Sigmoid colon (tissue), 7 donors: ENCODE measurements around the gene ELP2. TPM values are rescaled to one million over a fixed set of nuclear protein-coding genes. Genes with fewer than 3 reads are reported as not detected.

ENCODE experiments used
- DNase-seq: peaks from one replicate; pipeline ENCODE4 v3.0.0-alpha.2; 2019
- H3K27ac ChIP-seq, 4 donors: fragments of 200-600 bp; sonication (generic); one replicate each; pipeline ENCODE4 v1.5.1; 2016 to 2019; ENCODE audit warnings: mild to moderate bottlenecking in 1 of 4
- H3K27me3 ChIP-seq, 3 donors: fragments of 200-600 bp; sonication (generic); one replicate each; pipeline ENCODE4 v1.5.1; 2019; ENCODE audit warnings: mild to moderate bottlenecking in 1 of 3
- H3K36me3 ChIP-seq, 4 donors: fragments of 200-600 bp; sonication (generic); one replicate each; pipeline ENCODE4 v1.5.1; 2016 to 2019
- H3K4me1 ChIP-seq, 4 donors: fragments of 200-600 bp; sonication (generic); one replicate each; pipeline ENCODE4 v1.5.1; 2017 to 2019
- H3K4me3 ChIP-seq, 4 donors: fragments of 200-600 bp; sonication (generic); one replicate each; pipeline ENCODE4 v1.5.1; 2017 to 2019; ENCODE audit warnings: mild to moderate bottlenecking in 2 of 4, moderate library complexity in 1 of 4
- H3K9me3 ChIP-seq, 4 donors: fragments of 200-600 bp in 3 of 4; sonication (generic) in 3 of 4; one replicate each; pipeline versions ENCODE4 v1.5.1 to v1.6.1; 2013 to 2019
- CTCF ChIP-seq, 4 experiments: fragments of 450-650 bp in 3 of 4; fragments of 200-600 bp in 1 of 4; IDR thresholded peaks; one replicate each; pipeline ENCODE4 v1.5.1; 2016 to 2019; ENCODE audit warnings: antibody characterized with exemption in 4 of 4, mild to moderate bottlenecking in 3 of 4, moderate library complexity in 2 of 4
- EP300 ChIP-seq, 4 donors: sonication (generic); formaldehyde crosslinking; IDR thresholded peaks; one replicate each; pipeline ENCODE4 v1.6.1; 2017; ENCODE audit warnings: antibody characterized with exemption in 4 of 4
- POLR2A ChIP-seq, 2 donors: fragments of 450-650 bp; IDR thresholded peaks; one replicate each; pipeline ENCODE4 v1.6.1; 2016; ENCODE audit warnings: antibody characterized with exemption in 2 of 2, mild to moderate bottlenecking in 2 of 2, moderate library complexity in 2 of 2
- POLR2AphosphoS5 ChIP-seq, 4 donors: sonication (generic); formaldehyde crosslinking; IDR thresholded peaks; one replicate each; pipeline ENCODE4 v1.6.1; 2017; ENCODE audit warnings: antibody characterized with exemption in 4 of 4
- WGBS, 2 donors: extraction: QIAGEN DNeasy Blood & Tissue Kit; methylation state at CpG; one replicate each; pipeline ENCODE4 v1.1.7; 2013; 5-methylcytosine and 5-hydroxymethylcytosine counted together
- intact Hi-C: fragments of 100-400 bp; cut with DNase I; formaldehyde crosslinking; loops from one replicate; pipeline ENCODE4 v1.15.1; 2023
- polyA plus RNA-seq, 3 donors: library from polyadenylated mRNA; stranded (reverse); fragments of 200-250 nt; gene quantifications; one replicate each; pipeline ENCODE4 v1.2.3, GENCODE V29; 2013
- total RNA-seq, 4 donors: library from RNA; depleted of rRNA; stranded (reverse); fragments of >200 nt; gene quantifications; one replicate each; pipeline ENCODE4 v1.1.0, GENCODE V29; 2016
- donor health status: healthy with polysubstance abuse.
- donor health status: Bipolar disorder and iron deficiency.
- donor health status: healthy.

Gene ELP2
- total and polyA plus RNA-seq, 7 donors, result 14.3 to 77.2 (median 51.7) TPM

GRCh38 chr18:36176711-36177110, 47.0 kb downstream of the ELP2 start:
- no peak for DNase-seq
- intact Hi-C loops, result loop anchor here (5.0 kb wide), 1 partner anchor 44 kb away; no protein-coding TSS in a partner anchor
- WGBS, 2 donors, result 90 to 95% methylated on average over 9 of the region's 9 CpGs
- Histone ChIP-seq H3K4me3 (no peak overlapping the region), H3K36me3 (peaks cover 0 to 59% (median 21%) of the 10 kb centered on the region in 4 donors), H3K27me3 (no peaks in the 10 kb centered on the region), H3K9me3 (no peaks in the 10 kb centered on the region), H3K27ac (no peak overlapping the region), H3K4me1 (peaks cover 0 to 15% (median 13%) of the 10 kb centered on the region in 4 donors)
- TF ChIP-seq POLR2A (IDR thresholded peaks at IDR 0.05), result no peak
- no peak for TF ChIP-seq POLR2AphosphoS5 (IDR thresholded peaks at IDR 0.05)
- no peak for TF ChIP-seq EP300 (IDR thresholded peaks at IDR 0.05)
- TF ChIP-seq CTCF (IDR thresholded peaks at IDR 0.05), result no peak

GRCh38 chr18:36177913-36178312, 48.2 kb downstream of the ELP2 start:
- intact Hi-C loops, result loop anchor here (5.0 kb wide), 1 partner anchor 46 kb away; no protein-coding TSS in a partner anchor
- no peak for TF ChIP-seq EP300 (IDR thresholded peaks at IDR 0.05)
- TF ChIP-seq POLR2AphosphoS5 (IDR thresholded peaks at IDR 0.05), result no peak
- no peak for TF ChIP-seq CTCF (IDR thresholded peaks at IDR 0.05)
- no peak for TF ChIP-seq POLR2A (IDR thresholded peaks at IDR 0.05)
- peaks cover 0 to 47% (median 19%) of the 10 kb centered on the region in 4 donors for H3K36me3 ChIP-seq

GRCh38 chr18:36179562-36180355, 50.1 kb downstream of the ELP2 start:
- intact Hi-C loops, result loop anchor here (5.0 to 10.0 kb wide), 2 partner anchors 47 to 115 kb away; partner anchors contain the start of gene FHOD3
- Histone ChIP-seq H3K36me3 (peaks cover 0 to 30% (median 11%) of the 10 kb centered on the region in 4 donors), H3K27ac (peak overlapping the region; percentile 16 to 63 (median 60)), H3K9me3 (no peaks in the 10 kb centered on the region), H3K4me3 (no peak overlapping the region), H3K27me3 (no peaks in the 10 kb centered on the region), H3K4me1 (peaks cover 0 to 15% (median 13%) of the 10 kb centered on the region in 4 donors)
- WGBS, 2 donors, result 28 to 40% methylated on average over 7 of the region's 7 CpGs
- TF ChIP-seq POLR2AphosphoS5 (IDR thresholded peaks at IDR 0.05), result peak in 1 of 4 donors; percentile 28
- no peak for TF ChIP-seq CTCF (IDR thresholded peaks at IDR 0.05)
- peak; percentile 90 for DNase-seq

More at GRCh38 chr18:36177913-36178312, 48.2 kb downstream of the ELP2 start:
- 93 to 95% methylated on average over 3 of the region's 3 CpGs for WGBS, 2 donors
- Histone ChIP-seq H3K27ac (no peak overlapping the region), H3K4me1 (peaks cover 0 to 15% (median 13%) of the 10 kb centered on the region in 4 donors), H3K9me3 (no peaks in the 10 kb centered on the region), H3K27me3 (no peaks in the 10 kb centered on the region), H3K4me3 (no peak overlapping the region)
- DNase-seq, result no peak

GRCh38 chr18:36181441-36181840, 51.7 kb downstream of the ELP2 start:
- DNase-seq, result no peak
- Histone ChIP-seq H3K4me1 (peaks cover 0 to 20% (median 16%) of the 10 kb centered on the region in 4 donors), H3K27ac (peak overlapping the region in 1 of 4 donors; percentile 63), H3K36me3 (peaks cover 0 to 13% (median 0%) of the 10 kb centered on the region in 4 donors), H3K9me3 (no peaks in the 10 kb centered on the region), H3K27me3 (no peaks in the 10 kb centered on the region), H3K4me3 (no peak overlapping the region)
- TF ChIP-seq POLR2AphosphoS5 (IDR thresholded peaks at IDR 0.05) (no peak), EP300 (IDR thresholded peaks at IDR 0.05) (no peak), CTCF (IDR thresholded peaks at IDR 0.05) (no peak), POLR2A (IDR thresholded peaks at IDR 0.05) (no peak)
- intact Hi-C loops, result loop anchor here (10.0 kb wide), 1 partner anchor 113 kb away; the partner anchor contains the start of gene FHOD3
- WGBS, 2 donors, result 82 to 87% methylated on average over 6 of the region's 6 CpGs
